Measurements from ENCODE around the gene SRP54. TPM values are rescaled to one million over a fixed set of nuclear protein-coding genes. Genes with fewer than 3 reads are reported as not detected.

SRP54 gene
- total RNA-seq, 6 experiments from 2014 or later, result 68.6 to 83.0 (median 75.1) TPM

- no peak for TF ChIP-seq CTCF (IDR thresholded peaks at IDR 0.05)
- Mint-ChIP-seq H3K4me3 (no peak overlapping the region), H3K27ac (no peak overlapping the region), H3K4me1 (ENCODE audit: low read depth) (peaks cover 14% of the 10 kb centered on the region; the same call in 1 of the 2 replicates), H3K27me3 (ENCODE audit: insufficient read depth) (no peaks in the 10 kb centered on the region), H3K9me3 (no peaks in the 10 kb centered on the region), H3K36me3 (ENCODE audit: low read depth) (peaks cover 5% of the 10 kb centered on the region; the same call in 1 of the 2 replicates)
- DNase-seq, result no peak
Measured at GRCh38 chr14:34997762-34998161, 15.0 kb downstream of the SRP54 start.

- Mint-ChIP-seq H3K4me3 (no peak overlapping the region), H3K27ac (no peak overlapping the region), H3K27me3 (ENCODE audit: insufficient read depth) (no peaks in the 10 kb centered on the region), H3K36me3 (ENCODE audit: low read depth) (peaks cover 5% of the 10 kb centered on the region; the same call in 1 of the 2 replicates), H3K9me3 (no peaks in the 10 kb centered on the region), H3K4me1 (ENCODE audit: low read depth) (peaks cover 9% of the 10 kb centered on the region; the same call in 1 of the 2 replicates)
- TF ChIP-seq CTCF (IDR thresholded peaks at IDR 0.05), result no peak
- no peak for DNase-seq
Measured at GRCh38 chr14:34999500-34999899, 16.7 kb downstream of the SRP54 start.

DNA sequence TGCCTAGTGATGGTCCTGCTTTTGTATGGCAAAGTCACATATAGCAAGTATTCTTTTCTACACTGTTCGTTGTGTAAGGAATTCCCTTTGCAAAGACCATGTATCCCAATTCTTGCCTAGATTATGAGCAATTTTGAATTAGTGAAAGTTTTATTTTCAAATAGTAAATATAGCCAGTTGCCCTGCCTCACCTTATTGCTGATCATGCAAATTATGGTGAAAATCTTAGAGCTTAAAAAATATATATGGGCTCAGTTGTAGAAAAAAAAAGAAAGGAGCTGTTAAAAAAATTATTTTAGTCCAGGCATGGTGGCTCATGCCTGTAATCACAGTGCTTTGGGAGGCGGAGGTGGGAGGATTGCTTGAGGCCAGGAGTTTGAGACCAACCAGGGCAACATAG is 18.8 kb downstream of the SRP54 start:
- no peak for TF ChIP-seq CTCF (IDR thresholded peaks at IDR 0.05)

DNA sequence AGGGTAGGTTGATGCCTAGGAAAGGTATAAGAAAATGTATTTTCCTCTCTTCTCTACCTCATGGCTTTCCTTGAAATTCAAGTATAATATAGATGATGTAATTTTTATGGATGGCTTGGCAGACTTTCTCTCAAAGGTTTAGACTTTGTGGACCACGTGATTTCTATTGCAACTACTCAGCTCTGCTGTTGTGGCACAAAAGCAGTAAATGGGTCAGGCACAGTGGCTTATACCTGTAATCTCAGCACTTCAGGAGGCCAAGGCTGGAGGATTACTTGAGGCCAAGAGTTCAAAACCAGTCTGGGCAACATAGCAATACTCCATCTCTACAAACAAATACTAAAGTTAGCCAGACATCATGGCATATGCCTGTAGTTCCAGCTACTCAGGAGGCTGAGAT is 22.0 kb downstream of the SRP54 start:
- no peak for DNase-seq
- no peak for TF ChIP-seq CTCF (IDR thresholded peaks at IDR 0.05)
- Mint-ChIP-seq H3K27me3 (ENCODE audit: insufficient read depth) (no peaks in the 10 kb centered on the region), H3K4me1 (ENCODE audit: low read depth) (no peaks in the 10 kb centered on the region), H3K9me3 (no peaks in the 10 kb centered on the region), H3K4me3 (no peak overlapping the region), H3K36me3 (ENCODE audit: low read depth) (peaks cover 14% of the 10 kb centered on the region; the same call in 1 of the 2 replicates), H3K27ac (no peak overlapping the region)

More for the DNA sequence above, 18.8 kb downstream of the SRP54 start:
- H3K4me3 Mint-ChIP-seq, result no peak overlapping the region
- DNase-seq, result no peak
- H3K27me3 Mint-ChIP-seq (ENCODE audit: insufficient read depth), result no peaks in the 10 kb centered on the region
- H3K9me3 Mint-ChIP-seq, result no peaks in the 10 kb centered on the region
- H3K27ac Mint-ChIP-seq, result no peak overlapping the region
- peaks cover 5% of the 10 kb centered on the region; the same call in 1 of the 2 replicates for H3K36me3 Mint-ChIP-seq (ENCODE audit: low read depth)
- no peaks in the 10 kb centered on the region for H3K4me1 Mint-ChIP-seq (ENCODE audit: low read depth)

GRCh38 chr14:35016568-35016967 is 33.8 kb downstream of the SRP54 start:
- Mint-ChIP-seq H3K27ac (no peak overlapping the region), H3K4me1 (ENCODE audit: low read depth) (no peaks in the 10 kb centered on the region), H3K4me3 (no peak overlapping the region), H3K36me3 (ENCODE audit: low read depth) (peaks cover 38% of the 10 kb centered on the region), H3K9me3 (no peaks in the 10 kb centered on the region), H3K27me3 (ENCODE audit: insufficient read depth) (no peaks in the 10 kb centered on the region)
- DNase-seq, result no peak
- TF ChIP-seq CTCF (IDR thresholded peaks at IDR 0.05), result no peak

- DNase-seq, result no peak
- no peak for TF ChIP-seq CTCF (IDR thresholded peaks at IDR 0.05)
- H3K4me1 Mint-ChIP-seq (ENCODE audit: low read depth), result no peaks in the 10 kb centered on the region
- no peaks in the 10 kb centered on the region for H3K27me3 Mint-ChIP-seq (ENCODE audit: insufficient read depth)
- no peaks in the 10 kb centered on the region for H3K9me3 Mint-ChIP-seq
- no peak overlapping the region for H3K27ac Mint-ChIP-seq
- peaks cover 53% of the 10 kb centered on the region for H3K36me3 Mint-ChIP-seq (ENCODE audit: low read depth)
- H3K4me3 Mint-ChIP-seq, result no peak overlapping the region
Measured at GRCh38 chr14:35020713-35021112, 37.9 kb downstream of the SRP54 start.

Measured in HFFc6 (cell line).